ENCODE data around the gene BTBD9. TPM values are rescaled to one million over a fixed set of nuclear protein-coding genes. Genes with fewer than 3 reads are reported as not detected.

Gene BTBD9
- total and polyA plus RNA-seq, 2 donors (not counting 3 experiments of a cell fraction or from before 2014, with no cell fraction given): 4.9 to 15.0 TPM

- no peaks in the 10 kb centered on the region for H3K36me3 ChIP-seq (ENCODE audit: control insufficient read depth in 2 of 2, extremely low read depth in 1 of 2, insufficient read depth in 2 of 2, low read length in 2 of 2)
- no peaks in the 10 kb centered on the region for H3K27me3 ChIP-seq (ENCODE audit: control insufficient read depth in 2 of 2, insufficient read depth in 2 of 2, low read length in 2 of 2)
- no peaks in the 10 kb centered on the region for H3K79me2 ChIP-seq (ENCODE audit: control insufficient read depth, insufficient read depth, low read length)
- no peaks in the 10 kb centered on the region for H3K4me1 ChIP-seq (ENCODE audit: control insufficient read depth, extremely low read depth, insufficient read depth, low read length)
- ChIA-PET POLR2A (no interaction called here), CTCF (interaction anchor here (1.4 kb wide), 2 partner anchors 10 to 186 kb away, joined by 3 to 4 read pairs; no protein-coding TSS in a partner anchor)
- no peaks in the 10 kb centered on the region for H4K20me1 ChIP-seq (replicated peaks; ENCODE audit: control insufficient read depth, extremely low read depth, insufficient read depth, low read length)
- H3K9ac ChIP-seq (replicated peaks; ENCODE audit: extremely low read depth, insufficient read depth, low read length): no peak overlapping the region
- dilution Hi-C loops (cut with MboI; ENCODE audit: extremely low pct_ligation_motif_present, low sequenced_read_pairs) (no loop called here), intact Hi-C loops (cut with micrococcal nuclease) (no loop called here)
- TF ChIP-seq EZH2 (IDR thresholded peaks at IDR 0.05; ENCODE audit: borderline replicate concordance, low read depth, low read length, severe bottlenecking) (no peak), GATA2 (IDR thresholded peaks at IDR 0.05; ENCODE audit: insufficient read depth, insufficient read length, low read depth, low read length) (no peak), JUN (IDR thresholded peaks at IDR 0.05; ENCODE audit: borderline replicate concordance, insufficient read depth, insufficient read length, low read depth) (no peak), POLR2A (IDR thresholded peaks at IDR 0.05; ENCODE audit: low read depth, low read length) (no peak)
- FAIRE-seq (no peak), DNase-seq (ENCODE audit: low read depth, low spot score) (no peak)
- no peak overlapping the region for H3K4me3 ChIP-seq (replicated peaks in 1 of 3; ENCODE audit: insufficient read depth in 1 of 3, low read depth in 1 of 3, low read length in 3 of 3)
- no peaks in the 10 kb centered on the region for H3K9me3 ChIP-seq (replicated peaks; ENCODE audit: control insufficient read depth, insufficient read depth, low read length)
- no peak overlapping the region for H2AFZ ChIP-seq (ENCODE audit: low read depth, low read length)
- H3K27ac ChIP-seq (ENCODE audit: insufficient read depth, low read depth, low read length): no peak overlapping the region
- no peaks in the 10 kb centered on the region for H3K9me1 ChIP-seq (replicated peaks; ENCODE audit: control insufficient read depth, extremely low read depth, insufficient read depth, low read length)
- H3K4me2 ChIP-seq (ENCODE audit: insufficient read depth, low read length): no peak overlapping the region
- BruUV-seq (replicated peaks): no TSS peak
Observed at GRCh38 chr6:38307740-38308139, 332.0 kb downstream of the BTBD9 start.

- no peaks in the 10 kb centered on the region for H3K79me2 ChIP-seq (ENCODE audit: control insufficient read depth, insufficient read depth, low read length)
- H3K4me3 ChIP-seq (replicated peaks in 1 of 3; ENCODE audit: insufficient read depth in 1 of 3, low read depth in 1 of 3, low read length in 3 of 3): no peak overlapping the region
- no peaks in the 10 kb centered on the region for H3K27me3 ChIP-seq (ENCODE audit: control insufficient read depth in 2 of 2, insufficient read depth in 2 of 2, low read length in 2 of 2)
- intact Hi-C loops (cut with micrococcal nuclease) (no loop called here), dilution Hi-C loops (cut with MboI; ENCODE audit: extremely low pct_ligation_motif_present, low sequenced_read_pairs) (no loop called here)
- H3K9ac ChIP-seq (replicated peaks; ENCODE audit: extremely low read depth, insufficient read depth, low read length): no peak overlapping the region
- DNase-seq (ENCODE audit: low read depth, low spot score) (no peak), FAIRE-seq (no peak)
- H3K36me3 ChIP-seq (ENCODE audit: control insufficient read depth in 2 of 2, extremely low read depth in 1 of 2, insufficient read depth in 2 of 2, low read length in 2 of 2): no peaks in the 10 kb centered on the region
- ChIA-PET CTCF (interaction anchor here (1.4 kb wide), 2 partner anchors 9 to 187 kb away, joined by 3 to 4 read pairs; no protein-coding TSS in a partner anchor), POLR2A (no interaction called here)
- no peaks in the 10 kb centered on the region for H3K9me3 ChIP-seq (replicated peaks; ENCODE audit: control insufficient read depth, insufficient read depth, low read length)
- no peak for TF ChIP-seq EZH2 (IDR thresholded peaks at IDR 0.05; ENCODE audit: borderline replicate concordance, low read depth, low read length, severe bottlenecking)
- TF ChIP-seq POLR2AphosphoS5 (IDR thresholded peaks at IDR 0.05; ENCODE audit: insufficient read depth, low read depth, low read length): no peak
- no peak for TF ChIP-seq MYC (IDR thresholded peaks at IDR 0.05; ENCODE audit: low read depth, low read length)
- TF ChIP-seq CTCF (IDR thresholded peaks at IDR 0.05; ENCODE audit: extremely low read depth in 1 of 2, insufficient read depth in 1 of 2, low read depth in 1 of 2, low read length in 2 of 2): no peak
- no peak for TF ChIP-seq FOS (IDR thresholded peaks at IDR 0.05; ENCODE audit: borderline replicate concordance, insufficient read depth, low read length)
- no peak for TF ChIP-seq JUN (IDR thresholded peaks at IDR 0.05; ENCODE audit: borderline replicate concordance, insufficient read depth, insufficient read length, low read depth)
- TF ChIP-seq POLR2A (IDR thresholded peaks at IDR 0.05; ENCODE audit: low read depth, low read length): no peak
- no peak for TF ChIP-seq GATA2 (IDR thresholded peaks at IDR 0.05; ENCODE audit: insufficient read depth, insufficient read length, low read depth, low read length)
- no peak for TF ChIP-seq MAX (IDR thresholded peaks at IDR 0.05; ENCODE audit: insufficient read depth, insufficient read length)
- H3K9me1 ChIP-seq (replicated peaks; ENCODE audit: control insufficient read depth, extremely low read depth, insufficient read depth, low read length): no peaks in the 10 kb centered on the region
- no peak overlapping the region for H2AFZ ChIP-seq (ENCODE audit: low read depth, low read length)
- no peaks in the 10 kb centered on the region for H4K20me1 ChIP-seq (replicated peaks; ENCODE audit: control insufficient read depth, extremely low read depth, insufficient read depth, low read length)
- no peak overlapping the region for H3K4me2 ChIP-seq (ENCODE audit: insufficient read depth, low read length)
- BruUV-seq (replicated peaks): no TSS peak
- no peaks in the 10 kb centered on the region for H3K4me1 ChIP-seq (ENCODE audit: control insufficient read depth, extremely low read depth, insufficient read depth, low read length)
- no peak overlapping the region for H3K27ac ChIP-seq (ENCODE audit: insufficient read depth, low read depth, low read length)
Observed at GRCh38 chr6:38306931-38307330, 332.8 kb downstream of the BTBD9 start.

Data from endothelial cell of umbilical vein (primary cell).